Caco-2 (cell line): Measurements from ENCODE around the gene GBX2. TPM values are rescaled to one million over a fixed set of nuclear protein-coding genes. Genes with fewer than 3 reads are reported as not detected.

Experiments
- Bru-seq: library from RNA; stranded (reverse); fragments of 400-500 nt; gene quantifications from one replicate; lab custom pipeline; 2021; lab: Mats Ljungman, UMichigan
- BruChase-seq, 2 experiments: library from RNA; stranded (reverse); fragments of 400-500 nt; gene quantifications; one replicate each; lab custom pipeline; 2021; lab: Mats Ljungman, UMichigan
- BruUV-seq: library from RNA; stranded (reverse); fragments of 400-500 nt; replicated peaks from 2 replicates; lab custom pipeline; 2021; lab: Mats Ljungman, UMichigan
- CTCF ChIA-PET: fragments of 300-600 bp; sonication (Branson Sonifier 250); formaldehyde crosslinking; loops from one replicate; lab custom pipeline; 2022; ENCODE audit warnings: antibody characterized with exemption; lab: Charles Lee
- POLR2A ChIA-PET: fragments of 300-600 bp; sonication (Branson Sonifier 250); formaldehyde crosslinking; loops from one replicate; lab custom pipeline; 2022; ENCODE audit warnings: antibody characterized with exemption; lab: Charles Lee
- DNase-seq, 2 experiments: peaks; one replicate each; pipeline versions ENCODE4 v3.0.0 to v3.0.0-alpha.2; 2020 to 2022
- H3K27me3 ChIP-seq: replicated peaks from 2 replicates; pipeline ENCODE4 v1.6.0; 2011; ENCODE audit warnings: low read length; ENCODE audit not compliant: control insufficient read depth, insufficient read depth
- H3K36me3 ChIP-seq: 2 replicates; pipeline ENCODE4 v1.5.1; 2011; ENCODE audit warnings: low read length; ENCODE audit not compliant: control insufficient read depth, insufficient read depth
- H3K4me1 ChIP-seq: fragments of 250-450 bp; sonication (Bioruptor Pico); 2 replicates; pipeline ENCODE4 v1.5.1; 2020; ENCODE audit warnings: mild to moderate bottlenecking
- H3K4me3 ChIP-seq: 2 replicates; pipeline ENCODE4 v1.5.1; 2011; ENCODE audit warnings: low read depth, mild to moderate bottlenecking, control low read depth, low read length
- H3K9me3 ChIP-seq: fragments of 250-450 bp; sonication (Bioruptor Pico); 2 replicates; pipeline ENCODE4 v1.5.1; 2020; ENCODE audit warnings: mild to moderate bottlenecking, moderate library complexity
- H3K27ac Mint-ChIP-seq: one replicate; pipeline ENCODE4 v1.8.0; 2022; ENCODE audit warnings: mixed read lengths; ENCODE audit not compliant: unreplicated experiment
- H3K27me3 Mint-ChIP-seq: one replicate; pipeline ENCODE4 v1.8.0; 2022; ENCODE audit warnings: mixed read lengths; ENCODE audit not compliant: insufficient read depth, unreplicated experiment
- H3K36me3 Mint-ChIP-seq: one replicate; pipeline ENCODE4 v1.8.0; 2022; ENCODE audit warnings: mild to moderate bottlenecking, mixed read lengths; ENCODE audit not compliant: insufficient read depth, unreplicated experiment
- H3K4me1 Mint-ChIP-seq: one replicate; pipeline ENCODE4 v1.8.0; 2022; ENCODE audit warnings: low read depth, mixed read lengths; ENCODE audit not compliant: unreplicated experiment
- H3K4me3 Mint-ChIP-seq: one replicate; pipeline ENCODE4 v1.8.0; 2022; ENCODE audit warnings: mild to moderate bottlenecking, moderate library complexity, mixed read lengths; ENCODE audit not compliant: unreplicated experiment
- H3K9me3 Mint-ChIP-seq: one replicate; pipeline ENCODE4 v1.8.0; 2022; ENCODE audit warnings: mixed read lengths; ENCODE audit not compliant: unreplicated experiment
- intact Hi-C: fragments of 100-400 bp; cut with micrococcal nuclease; formaldehyde crosslinking; loops from one replicate; pipeline ENCODE4 v1.10.0; 2022; ENCODE audit not compliant: unreplicated experiment
- long read RNA-seq: library from polyadenylated mRNA; stranded (forward); transcript quantifications from one replicate; pipeline ENCODE4 v2.0.0, GENCODE V29; 2022
- total RNA-seq: library from RNA; stranded (reverse); gene quantifications from 2 replicates; pipeline ENCODE4 v1.2.3, GENCODE V29; 2022
- TF ChIP-seq, protein P1 (sequence below), 2 experiments: fragments of 200-600 bp in 1 of 2; IDR thresholded peaks; 1 replicate in 1 of 2; 2 replicates in 1 of 2; pipeline versions ENCODE4 v1.5.1 to v1.8.0; 2011 to 2022; ENCODE audit warnings: antibody characterized with exemption in 1 of 2, control low read depth in 1 of 2, inconsistent platforms in 1 of 2, low read depth in 1 of 2, low read length in 1 of 2, mild to moderate bottlenecking in 1 of 2, moderate library complexity in 1 of 2; ENCODE audit not compliant: insufficient read depth in 1 of 2, severe bottlenecking in 1 of 2, unreplicated experiment in 1 of 2

The GBX2 gene
- total RNA-seq (2.1 and 2.4 TPM in 2 replicates), Bru-seq, nascent RNA (percentile 38 among the genes with signal in this experiment), BruChase-seq, experiment 1, labeled RNA remaining after a 2-hour chase (percentile 41 among the genes with signal in this experiment), BruChase-seq, experiment 2, labeled RNA remaining after a 6-hour chase (percentile 40 among the genes with signal in this experiment)
- long read RNA-seq, transcript GBX2-201 (2 exons, 2,123 nt), result major isoform, 5 of 6 reads
- long read RNA-seq, partial matches to known transcripts, result 0 of 6 reads
- long read RNA-seq, other reads (novel, unspliced or antisense), result 1 of 6 reads

GRCh38 chr2:236168110-236169080 lies at the start of gene GBX2:
TSS of gene GBX2 (minus strand) at chr2:236168386. CDS start at chr2:236167971, 415 bp downstream.
- Histone ChIP-seq H3K9me3 (no peaks in the 10 kb centered on the region), H3K36me3 (no peaks in the 10 kb centered on the region), H3K4me1 (no peaks in the 10 kb centered on the region), H3K27me3 (no peaks in the 10 kb centered on the region), H3K4me3 (peak within 1 kb of the TSS; percentile 70)
- Mint-ChIP-seq H3K27me3 (no peaks in the 10 kb centered on the region), H3K4me1 (no peaks in the 10 kb centered on the region), H3K9me3 (no peaks in the 10 kb centered on the region), H3K4me3 (peak within 1 kb of the TSS; percentile 62), H3K36me3 (peaks cover 5% of the 10 kb centered on the region), H3K27ac (no peak within 1 kb of the TSS)
- ChIA-PET POLR2A (no interaction called here), CTCF (interaction anchor here (1.0 kb wide), 1 partner anchor 389 kb away, joined by 4 read pairs; no protein-coding TSS in a partner anchor)
- intact Hi-C loops, result no loop called here
- peak; percentile 78 to 81 for DNase-seq
- TF ChIP-seq, protein P1, sequence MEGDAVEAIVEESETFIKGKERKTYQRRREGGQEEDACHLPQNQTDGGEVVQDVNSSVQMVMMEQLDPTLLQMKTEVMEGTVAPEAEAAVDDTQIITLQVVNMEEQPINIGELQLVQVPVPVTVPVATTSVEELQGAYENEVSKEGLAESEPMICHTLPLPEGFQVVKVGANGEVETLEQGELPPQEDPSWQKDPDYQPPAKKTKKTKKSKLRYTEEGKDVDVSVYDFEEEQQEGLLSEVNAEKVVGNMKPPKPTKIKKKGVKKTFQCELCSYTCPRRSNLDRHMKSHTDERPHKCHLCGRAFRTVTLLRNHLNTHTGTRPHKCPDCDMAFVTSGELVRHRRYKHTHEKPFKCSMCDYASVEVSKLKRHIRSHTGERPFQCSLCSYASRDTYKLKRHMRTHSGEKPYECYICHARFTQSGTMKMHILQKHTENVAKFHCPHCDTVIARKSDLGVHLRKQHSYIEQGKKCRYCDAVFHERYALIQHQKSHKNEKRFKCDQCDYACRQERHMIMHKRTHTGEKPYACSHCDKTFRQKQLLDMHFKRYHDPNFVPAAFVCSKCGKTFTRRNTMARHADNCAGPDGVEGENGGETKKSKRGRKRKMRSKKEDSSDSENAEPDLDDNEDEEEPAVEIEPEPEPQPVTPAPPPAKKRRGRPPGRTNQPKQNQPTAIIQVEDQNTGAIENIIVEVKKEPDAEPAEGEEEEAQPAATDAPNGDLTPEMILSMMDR (IDR thresholded peaks at IDR 0.05; ENCODE audit: insufficient read depth in 1 of 2, low read depth in 1 of 2, low read length in 1 of 2, severe bottlenecking in 1 of 2, unreplicated experiment in 1 of 2), result no peak
- BruUV-seq, result no TSS peak

- DNase-seq, result no peak
- CTCF ChIA-PET, result no interaction called here
- Mint-ChIP-seq H3K27me3 (no peaks in the 10 kb centered on the region), H3K9me3 (no peaks in the 10 kb centered on the region), H3K27ac (no peak overlapping the region), H3K4me3 (no peak overlapping the region), H3K4me1 (no peaks in the 10 kb centered on the region), H3K36me3 (no peaks in the 10 kb centered on the region)
- Histone ChIP-seq H3K4me1 (no peaks in the 10 kb centered on the region), H3K27me3 (no peaks in the 10 kb centered on the region), H3K9me3 (no peaks in the 10 kb centered on the region), H3K36me3 (no peaks in the 10 kb centered on the region), H3K4me3 (no peak overlapping the region)
- intact Hi-C loops, result no loop called here
- POLR2A ChIA-PET, result no interaction called here
- TF ChIP-seq, protein P1 (IDR thresholded peaks at IDR 0.05; ENCODE audit: insufficient read depth in 1 of 2, low read depth in 1 of 2, low read length in 1 of 2, severe bottlenecking in 1 of 2, unreplicated experiment in 1 of 2), result no peak
- BruUV-seq, result no TSS peak
Measured at GRCh38 chr2:236217926-236218325, 49.7 kb upstream of the GBX2 start.

GRCh38 chr2:236216711-236217110 lies 48.5 kb upstream of the GBX2 start:
- intact Hi-C loops, result no loop called here

More at GRCh38 chr2:236216711-236217110, 48.5 kb upstream of the GBX2 start:
- Mint-ChIP-seq H3K4me3 (no peak overlapping the region), H3K27ac (no peak overlapping the region), H3K4me1 (no peaks in the 10 kb centered on the region), H3K36me3 (no peaks in the 10 kb centered on the region), H3K9me3 (no peaks in the 10 kb centered on the region), H3K27me3 (no peaks in the 10 kb centered on the region)
- DNase-seq, result no peak
- TF ChIP-seq, protein P1 (IDR thresholded peaks at IDR 0.05; ENCODE audit: insufficient read depth in 1 of 2, low read depth in 1 of 2, low read length in 1 of 2, severe bottlenecking in 1 of 2, unreplicated experiment in 1 of 2), result no peak
- H3K27me3 ChIP-seq, result no peaks in the 10 kb centered on the region
- POLR2A ChIA-PET, result no interaction called here
- H3K4me3 ChIP-seq, result no peak overlapping the region
- CTCF ChIA-PET, result no interaction called here
- no peaks in the 10 kb centered on the region for H3K9me3 ChIP-seq
- H3K36me3 ChIP-seq, result no peaks in the 10 kb centered on the region
- H3K4me1 ChIP-seq, result no peaks in the 10 kb centered on the region
- BruUV-seq, result no TSS peak
